NK-92 (cell line): Measurements from ENCODE around the gene PDZD7.

Experiments
- DNase-seq: peaks from one replicate; lab custom pipeline; 2025; ENCODE audit not compliant: unreplicated experiment; lab: John Stamatoyannopoulos, UW

PDZD7 gene

DNA sequence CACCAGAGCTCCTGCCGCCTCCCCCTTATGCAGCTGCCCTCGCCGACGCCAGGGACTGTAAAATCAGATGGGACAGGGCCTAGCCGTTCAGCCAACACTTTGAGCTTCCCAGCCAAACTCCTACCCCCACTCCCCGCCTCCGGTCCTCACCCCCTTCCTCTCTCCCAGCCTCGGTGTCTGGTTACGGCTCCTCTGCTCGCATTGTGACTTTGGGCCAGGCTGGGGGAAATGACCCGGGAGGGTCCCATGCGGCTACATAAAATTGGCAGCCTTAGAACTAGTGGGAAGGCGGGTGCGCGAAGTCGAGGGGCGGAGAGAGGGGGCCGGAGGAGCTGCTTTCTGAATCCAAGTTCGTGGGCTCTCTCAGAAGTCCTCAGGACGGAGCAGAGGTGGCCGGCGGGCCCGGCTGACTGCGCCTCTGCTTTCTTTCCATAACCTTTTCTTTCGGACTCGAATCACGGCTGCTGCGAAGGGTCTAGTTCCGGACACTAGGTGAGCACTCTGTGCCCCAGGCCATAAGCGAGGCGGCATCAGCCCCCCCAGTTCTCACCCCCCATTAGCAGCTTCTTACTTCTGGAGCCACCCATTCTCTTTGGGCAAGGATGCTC is 30.8 kb upstream of the PDZD7 start, which contains the start of gene KAZALD1:
TSS of gene KAZALD1 (plus strand) at position 366 of the 608 bp plus-strand sequence. CDS start 604 bp downstream, outside the sequence.
- no peak for DNase-seq

DNA sequence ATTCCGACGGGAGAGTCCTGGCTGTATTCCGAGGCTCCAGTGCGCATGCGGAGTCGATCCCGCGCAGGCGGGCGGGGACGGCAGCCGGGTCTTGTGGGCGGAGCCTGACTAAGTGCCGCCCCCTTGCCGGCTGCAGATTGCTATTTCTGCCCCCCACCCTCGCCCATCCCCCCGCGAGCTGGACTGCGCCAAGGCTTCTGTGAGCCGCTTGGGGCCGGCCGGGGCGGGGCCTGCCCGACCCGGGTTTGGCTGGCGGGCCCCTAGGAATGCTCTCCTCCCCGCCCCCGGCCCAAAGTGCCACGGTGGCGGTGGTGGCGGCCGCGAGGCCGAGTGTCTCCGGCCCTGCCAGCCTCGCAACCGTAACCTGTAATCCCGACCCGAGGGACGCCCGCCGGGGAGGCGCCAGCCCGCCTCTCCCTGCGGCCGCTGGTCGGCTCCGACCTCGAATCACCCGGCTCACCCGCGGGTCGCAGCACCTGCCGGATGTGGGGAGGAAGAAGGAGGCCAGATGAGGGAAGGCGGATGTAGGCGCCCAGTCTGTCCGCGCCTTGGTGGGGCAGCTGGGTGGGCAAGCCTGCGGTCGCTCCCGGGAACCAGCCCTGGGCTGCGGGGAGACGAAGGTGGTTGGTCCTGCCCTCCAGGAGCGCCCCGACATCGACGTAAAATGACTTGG is 30.2 kb upstream of the PDZD7 start:
- no peak for DNase-seq

DNA sequence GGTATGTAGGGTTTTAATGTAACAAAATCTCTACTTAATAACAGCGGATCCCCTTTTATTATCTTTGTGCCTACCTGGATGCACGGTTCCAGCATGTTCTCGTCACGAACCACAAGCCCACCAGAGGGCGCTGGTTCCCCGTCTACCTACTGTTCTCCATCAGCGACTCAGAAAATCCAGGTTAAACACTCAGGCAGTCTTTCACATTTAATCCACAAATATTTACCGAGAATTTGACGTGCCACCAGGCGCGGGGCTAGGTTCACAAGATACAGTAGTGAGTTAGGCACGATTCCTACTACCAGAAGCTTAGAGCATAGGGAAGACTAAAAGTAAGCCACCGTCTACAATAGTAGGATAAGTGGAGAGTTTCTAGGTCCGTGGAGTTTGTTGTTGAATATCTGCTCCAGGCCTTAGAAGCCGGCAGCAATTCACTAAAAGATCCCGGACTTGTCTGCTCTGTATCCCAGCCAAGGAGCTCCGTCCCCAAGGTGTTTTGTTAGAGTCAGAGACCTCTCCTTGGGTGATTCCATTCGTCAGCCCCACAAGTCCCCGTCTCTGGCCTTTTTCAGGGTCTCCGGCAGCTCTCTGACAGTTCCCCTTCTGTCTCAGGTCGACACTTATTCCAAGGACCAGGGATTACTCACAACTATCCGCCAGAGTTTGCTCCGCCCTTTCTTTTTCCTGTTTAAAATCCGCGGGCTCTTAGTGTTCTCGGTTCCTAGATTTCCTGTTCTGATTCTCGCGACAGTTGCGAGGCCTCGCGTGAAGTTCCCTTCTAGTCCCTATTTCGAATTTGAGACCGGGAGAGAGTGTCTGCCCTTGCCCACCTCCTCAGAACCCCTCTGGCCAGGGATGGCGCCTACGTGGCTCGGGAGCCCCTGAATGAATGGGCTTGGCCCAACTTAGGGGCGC is 29.4 kb upstream of the PDZD7 start:
- no peak for DNase-seq

DNA sequence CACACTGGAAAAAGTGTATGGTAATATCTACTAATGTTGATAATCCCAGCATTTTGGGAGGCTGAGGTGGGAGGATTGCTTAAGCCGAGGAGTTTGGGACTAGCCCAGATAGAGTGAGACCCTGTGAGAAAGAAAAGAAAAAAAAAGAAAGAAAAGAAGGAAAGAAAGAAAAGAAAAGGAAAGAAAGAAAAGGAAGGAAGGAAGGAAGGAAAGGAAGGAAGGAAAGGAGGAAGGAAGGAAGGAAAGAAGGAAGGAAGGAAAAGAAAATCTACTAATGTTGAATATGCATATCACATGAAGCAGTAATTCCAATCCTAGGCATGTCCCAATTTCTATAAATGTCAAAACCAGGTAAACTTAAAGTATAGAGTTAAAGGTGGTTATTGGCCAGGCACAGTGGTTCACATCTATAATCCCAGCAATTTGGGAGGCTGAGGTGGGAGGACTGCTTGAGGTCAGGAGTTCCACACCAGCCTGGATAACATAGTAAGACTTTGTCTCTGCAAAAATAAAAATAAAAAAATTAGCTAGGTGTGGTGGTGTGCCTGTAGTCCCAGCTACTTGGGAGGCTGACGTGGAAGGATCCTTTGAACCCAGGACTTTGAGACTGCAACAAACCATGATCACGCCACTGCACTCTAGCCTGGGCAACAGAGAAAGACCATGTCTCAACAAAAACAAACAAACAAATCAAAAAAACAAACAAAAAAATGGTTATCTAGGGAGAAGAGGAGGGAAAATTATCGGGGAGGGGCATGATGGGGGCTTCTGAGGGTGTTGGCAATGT is 25.6 kb upstream of the PDZD7 start:
- DNase-seq = no peak

DNA sequence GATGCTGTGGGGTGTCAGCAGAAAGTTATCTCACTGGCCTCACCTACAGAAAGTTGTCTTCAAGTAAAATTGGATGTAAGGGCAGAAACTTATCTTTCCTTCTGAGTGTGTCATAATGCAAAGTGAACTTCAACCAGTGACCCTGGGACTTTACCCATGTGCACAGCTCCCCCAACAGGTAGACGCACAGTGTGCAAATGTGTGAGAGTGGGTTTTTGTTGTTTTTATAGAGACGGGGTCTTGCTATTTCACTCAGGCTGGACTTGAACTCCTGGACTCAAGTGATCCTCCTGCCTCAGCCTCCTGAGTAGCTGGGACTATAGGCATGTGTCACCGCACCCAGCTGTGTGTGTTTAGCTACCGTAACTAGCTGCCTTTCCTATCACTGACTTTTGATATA is 24.5 kb upstream of the PDZD7 start:
- no peak for DNase-seq

DNA sequence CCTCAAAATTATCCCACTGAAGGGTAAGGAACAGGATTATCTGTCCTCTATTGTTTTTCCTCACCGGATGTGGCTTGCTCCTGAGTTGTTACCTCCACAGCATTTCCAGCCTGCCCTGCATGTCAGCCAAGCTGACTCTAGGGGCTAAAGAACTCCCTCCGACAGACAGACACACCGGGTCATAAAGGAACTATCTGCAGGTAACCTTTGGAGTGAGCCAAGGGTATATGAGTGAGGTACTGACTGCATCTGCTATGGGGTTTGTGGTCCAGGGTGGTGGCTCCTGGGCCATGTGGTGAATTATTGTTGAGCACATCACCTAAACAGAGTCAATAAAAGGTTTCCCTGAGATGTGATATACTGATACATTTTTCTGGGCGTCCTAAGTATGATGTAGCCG is 23.9 kb upstream of the PDZD7 start:
- DNase-seq = no peak

DNA sequence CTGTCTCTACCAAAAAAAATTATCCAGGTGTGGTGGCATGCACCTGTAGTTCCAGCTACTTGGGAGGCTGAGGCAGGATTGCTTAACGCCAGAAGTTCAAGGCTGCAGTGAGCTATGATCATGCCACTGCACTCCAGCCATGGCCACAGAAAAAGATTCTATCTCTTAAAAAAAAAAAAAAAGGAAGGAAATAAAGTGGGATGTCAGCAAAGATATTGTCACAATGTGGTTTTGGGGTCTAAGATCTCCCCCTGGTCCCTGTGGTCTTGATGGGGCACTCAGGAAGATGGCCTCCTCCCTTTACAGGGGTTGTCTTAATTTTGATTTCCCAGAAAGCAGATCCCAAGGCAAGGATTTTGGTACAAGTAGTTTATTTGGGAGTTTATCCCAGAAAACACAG is 23.4 kb upstream of the PDZD7 start:
- no peak for DNase-seq

DNA sequence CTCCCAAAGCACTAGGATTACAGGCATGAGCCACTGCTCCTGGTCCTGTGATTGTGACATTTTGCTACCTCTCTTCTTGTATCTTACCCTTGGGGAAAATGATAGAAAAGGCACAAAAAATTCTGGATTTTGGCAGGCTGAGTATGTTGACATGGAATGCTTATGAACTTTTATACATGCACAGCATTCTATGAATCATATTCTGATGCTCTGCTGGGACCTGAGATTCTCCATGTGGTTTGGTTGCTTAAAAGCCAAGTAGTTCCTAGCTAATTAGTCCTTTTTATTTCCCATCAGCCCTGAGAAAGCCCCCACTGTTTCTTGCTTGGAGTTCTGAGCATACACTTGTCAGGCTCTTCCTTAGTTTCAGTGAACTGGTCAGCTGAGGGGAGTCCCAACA is 22.6 kb upstream of the PDZD7 start:
- DNase-seq = no peak

DNA sequence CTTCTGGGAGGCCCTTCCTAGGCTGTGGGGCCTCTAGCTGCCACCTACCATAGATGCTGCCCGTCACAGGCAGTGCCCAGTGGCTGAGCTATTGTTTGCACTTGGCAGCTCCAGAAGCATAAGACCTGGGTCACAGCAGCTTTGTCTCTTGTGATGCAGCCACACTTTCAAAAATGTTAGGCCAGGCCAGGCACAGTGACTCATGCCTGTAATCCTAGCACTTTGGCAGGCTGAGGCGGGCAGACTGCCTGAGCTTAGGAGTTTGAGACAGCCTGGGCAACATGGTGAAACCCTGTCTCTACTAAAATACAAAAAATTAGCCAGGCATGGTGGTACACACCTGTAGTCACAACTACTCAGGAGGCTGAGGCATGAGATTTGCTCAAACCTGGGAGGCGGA is 21.4 kb upstream of the PDZD7 start:
- no peak for DNase-seq

DNA sequence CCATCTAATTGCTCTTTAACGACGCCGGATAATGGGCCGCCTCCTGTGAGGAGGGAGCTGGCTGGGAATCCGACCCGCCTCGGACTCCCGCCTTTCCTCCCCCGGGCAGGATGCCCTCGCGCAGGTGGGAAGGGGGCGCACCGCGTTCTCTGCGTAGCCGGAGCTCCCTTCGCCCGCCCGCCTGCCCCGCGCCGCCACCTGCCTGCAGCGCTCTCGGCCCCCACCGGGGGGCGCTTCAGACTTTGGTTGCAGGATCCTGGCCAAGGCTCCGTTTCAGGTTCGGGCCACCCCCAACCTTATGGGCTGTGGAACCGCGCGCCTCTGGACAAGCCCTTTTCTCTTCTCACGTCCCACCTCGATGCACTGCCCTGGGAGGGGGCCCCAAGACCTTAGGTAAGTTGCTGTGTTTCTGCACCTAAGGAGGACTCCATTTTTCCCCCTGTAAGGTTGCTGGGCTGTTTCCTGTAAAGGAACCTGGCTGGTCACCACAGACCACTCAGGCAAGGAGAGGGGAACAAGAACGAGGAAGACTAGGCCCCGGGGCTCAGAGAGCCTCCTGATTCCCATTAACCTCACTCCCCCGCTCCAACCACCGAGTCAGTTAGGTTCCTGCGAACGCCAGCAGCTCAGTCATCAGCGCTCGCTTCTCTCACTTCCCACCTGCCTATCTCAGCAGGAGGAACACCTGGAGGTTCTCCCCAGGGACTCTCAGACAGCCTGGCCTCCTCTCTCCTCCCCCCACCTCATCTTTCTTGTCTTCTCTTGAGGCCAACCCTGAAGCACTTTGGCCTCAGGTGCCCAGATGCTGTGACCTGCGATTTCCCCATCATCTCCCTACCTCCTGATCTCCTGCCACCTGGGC is 19.5 kb upstream of the PDZD7 start:
- DNase-seq = no peak

DNA sequence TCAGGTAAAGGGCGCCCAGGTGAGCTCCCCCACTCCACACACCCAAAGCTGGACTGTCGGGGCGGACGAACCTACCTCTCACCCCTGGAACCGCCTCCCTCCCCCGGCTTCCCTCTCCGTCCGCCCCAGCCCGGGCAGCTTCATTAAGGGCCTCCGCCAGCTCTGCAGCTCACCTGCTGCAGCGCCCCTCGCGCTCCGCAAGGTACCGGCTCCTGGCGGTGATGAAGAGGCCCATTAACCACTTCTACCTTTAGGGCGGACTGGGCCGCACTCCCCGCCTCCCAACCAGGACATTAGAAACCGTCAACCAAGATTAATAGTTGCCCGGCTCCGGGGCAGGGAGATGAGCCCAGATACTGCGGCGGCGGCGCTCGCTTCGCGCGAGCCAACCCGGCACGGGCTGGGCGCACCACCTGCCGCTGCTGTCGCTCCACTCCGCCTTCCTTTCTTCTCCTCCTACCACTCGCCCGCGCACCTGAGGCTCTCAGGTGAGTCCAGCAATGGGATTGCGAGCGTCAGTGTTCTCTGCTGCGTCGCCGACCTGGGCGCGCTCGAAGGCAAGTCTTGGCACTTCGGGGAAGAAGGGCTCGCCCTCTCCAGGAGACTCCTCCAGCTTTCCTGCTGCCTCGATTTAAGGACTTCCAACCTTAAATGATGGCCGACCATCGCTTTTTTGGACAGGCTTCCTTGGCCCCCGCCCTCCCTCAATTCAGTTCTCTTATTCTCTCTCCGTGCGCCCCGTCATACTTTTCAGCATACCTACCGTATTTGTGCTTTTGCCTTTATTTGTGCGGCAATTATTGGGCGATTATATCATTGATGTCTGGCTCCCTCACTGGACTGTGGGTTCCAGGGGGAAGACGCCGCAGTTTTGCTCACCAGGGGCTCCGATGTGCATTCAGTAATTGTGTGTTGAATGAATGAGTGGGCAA is 17.3 kb upstream of the PDZD7 start:
- no peak for DNase-seq

DNA sequence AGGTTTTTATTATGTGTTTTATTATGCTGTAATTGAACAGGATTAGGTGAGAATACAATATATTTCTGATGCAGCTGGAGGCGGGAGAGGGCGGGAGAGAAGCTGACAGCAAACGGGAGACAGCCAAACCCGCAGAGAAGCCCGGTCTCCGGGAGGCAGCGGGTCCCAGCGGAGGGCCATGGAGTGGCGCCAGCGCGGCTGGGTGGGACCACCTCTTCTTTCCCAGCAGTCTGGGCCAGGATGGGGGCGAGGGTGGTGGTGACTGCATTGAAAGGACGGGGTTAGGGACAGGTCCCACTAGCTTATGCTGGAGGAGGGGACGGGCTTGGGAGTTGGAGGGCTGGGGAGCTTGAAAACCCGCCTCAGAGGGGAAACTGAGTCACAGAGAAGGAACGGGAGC is 16.3 kb upstream of the PDZD7 start:
- DNase-seq = no peak

DNA sequence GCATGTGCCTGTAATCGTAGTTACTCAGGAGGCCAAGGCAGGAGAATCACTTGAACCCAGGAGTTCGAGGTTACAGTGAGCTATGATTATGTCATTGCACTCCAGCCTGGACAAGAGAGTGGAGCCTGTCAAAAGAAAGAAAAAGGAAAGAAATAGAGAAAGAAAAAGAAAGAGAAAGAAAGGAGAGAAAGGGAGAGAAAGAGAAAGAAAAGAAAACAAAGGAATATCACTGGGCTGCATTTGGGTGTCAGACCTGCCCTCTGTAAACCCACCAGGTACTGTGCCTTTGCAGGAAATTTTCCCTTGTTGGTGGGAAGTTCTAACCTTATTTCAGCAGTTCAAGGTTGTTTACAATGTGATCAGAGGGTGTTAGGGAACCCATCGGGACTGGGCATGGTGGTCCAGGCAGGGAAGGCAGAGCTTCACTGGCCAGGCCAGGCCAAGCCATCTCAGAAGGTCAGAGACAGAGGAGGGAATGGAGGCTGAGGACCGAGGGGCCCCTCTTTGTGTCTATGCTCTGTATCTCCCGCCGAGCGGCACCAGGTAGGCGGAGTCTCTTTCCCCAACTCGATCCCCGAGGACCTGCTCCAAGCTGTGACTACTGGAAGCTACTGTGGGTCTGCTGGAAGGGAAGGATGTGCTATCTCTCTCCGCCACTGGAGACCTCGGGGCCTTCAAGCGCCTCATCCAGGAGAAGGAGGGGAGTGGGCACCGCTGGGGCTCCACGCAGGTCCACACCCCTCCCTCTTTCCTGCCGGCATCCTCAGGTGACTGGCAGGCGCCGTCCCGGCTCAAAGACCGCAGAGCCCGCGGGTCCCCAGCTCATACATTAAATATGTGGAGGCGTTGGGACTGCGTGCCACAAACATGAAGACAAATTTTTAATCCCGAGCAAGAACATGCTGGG is 15.7 kb upstream of the PDZD7 start:
- no peak for DNase-seq

DNA sequence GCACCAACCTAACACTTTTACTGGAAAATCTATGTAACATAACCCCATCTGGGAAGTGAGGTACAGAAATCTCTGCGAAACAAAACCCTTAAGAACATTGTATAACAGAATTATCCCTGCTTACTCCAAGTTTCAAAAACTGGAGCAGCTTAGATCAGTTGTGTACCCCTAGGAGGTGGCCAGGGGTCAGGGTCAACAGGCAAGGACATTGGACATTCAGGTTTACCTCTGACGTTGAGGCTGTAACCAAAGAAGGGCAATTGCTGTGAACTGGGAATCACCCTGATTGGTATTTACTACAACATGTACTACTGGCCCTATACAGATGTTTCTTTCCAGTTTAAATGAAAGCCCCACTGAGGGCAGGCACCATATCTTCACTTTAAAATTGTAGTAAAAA is 13.2 kb upstream of the PDZD7 start:
- DNase-seq = no peak

DNA sequence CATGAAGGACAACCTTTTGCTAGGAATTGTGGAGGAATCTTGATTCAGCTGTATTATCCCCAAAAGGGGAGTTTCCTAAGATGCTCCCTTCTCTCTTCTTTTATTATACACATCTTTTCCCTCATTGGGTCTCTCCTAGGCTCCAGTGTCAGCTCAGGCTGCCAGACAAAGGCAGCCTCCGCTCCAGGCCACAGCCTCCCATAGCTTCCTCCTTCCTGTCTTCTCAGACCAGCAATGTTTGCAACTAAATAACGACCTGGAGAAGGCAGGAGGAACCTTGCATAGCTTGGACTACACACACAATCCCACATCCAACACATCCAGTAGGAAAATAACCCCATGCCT is 12.4 kb upstream of the PDZD7 start:
- no peak for DNase-seq

DNA sequence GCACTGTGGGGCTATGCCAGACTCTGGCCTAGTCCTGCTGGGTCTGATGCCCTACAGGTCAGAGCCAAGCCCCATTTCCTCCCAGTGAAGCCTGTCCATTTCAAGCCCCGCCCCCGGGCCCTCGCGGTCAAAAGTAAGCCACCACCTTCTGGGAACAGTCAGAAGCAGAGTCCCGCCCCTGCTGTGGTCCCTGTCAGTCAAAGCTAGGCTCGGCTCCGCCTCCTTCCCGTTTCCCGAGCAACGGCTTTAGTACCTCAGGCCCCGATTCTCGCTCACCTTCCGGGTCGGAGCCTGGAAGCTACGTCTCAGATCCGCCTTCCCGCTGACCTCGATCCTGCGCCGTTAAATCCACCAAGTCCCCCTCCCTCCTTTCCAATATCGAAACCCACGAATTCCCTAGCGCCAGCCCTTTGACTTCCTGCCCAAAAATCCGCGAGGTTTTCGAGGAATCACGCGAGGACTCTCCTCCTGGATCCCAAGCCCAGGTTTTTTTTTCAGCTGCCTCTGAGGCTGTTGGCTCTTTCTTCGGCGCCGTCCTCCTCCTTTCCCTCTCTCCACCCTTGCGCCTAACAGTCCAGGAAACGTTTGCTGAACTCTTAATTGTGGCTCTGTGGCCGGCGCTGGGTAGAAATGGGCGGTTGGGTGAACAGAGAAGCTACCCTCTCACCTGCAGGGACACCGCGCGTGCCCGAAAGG is 11.9 kb upstream of the PDZD7 start:
- DNase-seq = no peak

DNA sequence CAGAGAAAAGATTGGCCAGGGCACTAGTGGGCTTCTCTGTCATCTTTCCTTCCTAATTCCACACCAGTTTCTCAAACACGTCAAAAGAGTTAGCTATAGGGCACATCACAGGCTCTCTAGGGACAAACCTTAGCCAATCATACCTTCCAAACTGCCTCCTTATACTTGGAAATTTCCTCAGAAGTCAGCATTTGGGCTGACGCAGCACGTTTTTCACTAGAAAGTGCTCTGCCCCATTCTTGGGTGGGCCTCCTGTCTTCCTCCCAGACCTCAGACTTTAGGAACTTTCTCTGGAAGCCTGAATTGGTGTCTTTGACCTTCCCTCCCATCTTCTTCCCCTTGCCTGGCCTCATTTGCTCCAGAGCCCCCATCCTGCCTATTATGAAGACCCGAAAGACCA is 11.2 kb upstream of the PDZD7 start:
- no peak for DNase-seq
